Fibroblast of pulmonary artery (primary cell): ENCODE data around the gene QSOX2.

ENCODE experiments used
- DNase-seq: peaks from one replicate; pipeline ENCODE4 v3.0.0-alpha.2; 2010; ENCODE audit warnings: low read depth
- H3K4me3 ChIP-seq: replicated peaks from 2 replicates; pipeline ENCODE4 v1.5.1; 2011; ENCODE audit warnings: low read depth, mild to moderate bottlenecking, control low read depth, low read length, moderate library complexity
- TF ChIP-seq, protein P1 (sequence below): IDR thresholded peaks from 2 replicates; pipeline ENCODE4 v1.5.1; 2011; ENCODE audit warnings: mild to moderate bottlenecking, control low read depth, low read length, inconsistent platforms; ENCODE audit errors: missing control alignments

The QSOX2 gene

DNA sequence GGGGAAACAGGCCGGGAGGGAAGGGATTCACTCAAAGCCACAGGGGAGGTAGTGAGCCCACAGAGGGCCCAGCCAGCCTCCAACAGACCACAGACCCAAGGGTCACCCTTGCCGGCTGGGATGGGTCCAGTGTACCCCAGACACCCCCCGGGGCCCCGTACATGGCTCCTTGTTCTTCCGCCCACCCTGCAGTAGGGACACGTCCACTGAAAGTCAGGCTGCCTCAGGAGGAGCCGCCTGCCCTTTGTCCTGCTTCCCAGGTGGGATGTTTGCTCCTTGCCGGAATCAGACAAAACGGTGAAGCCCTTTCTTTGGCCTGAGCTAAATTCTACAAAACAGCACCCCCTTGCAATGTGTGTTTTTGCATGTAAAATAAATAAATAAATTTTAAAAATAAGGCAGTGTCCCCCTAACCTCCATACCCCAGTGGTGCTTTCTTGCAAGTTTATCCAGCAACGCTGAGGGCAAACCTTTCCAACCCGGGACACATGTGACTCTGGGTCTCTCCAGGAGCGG lies 66.5 kb downstream of the QSOX2 start:
- H3K4me3 ChIP-seq, result no peak overlapping the region
- DNase-seq, result no peak
- TF ChIP-seq, protein P1, sequence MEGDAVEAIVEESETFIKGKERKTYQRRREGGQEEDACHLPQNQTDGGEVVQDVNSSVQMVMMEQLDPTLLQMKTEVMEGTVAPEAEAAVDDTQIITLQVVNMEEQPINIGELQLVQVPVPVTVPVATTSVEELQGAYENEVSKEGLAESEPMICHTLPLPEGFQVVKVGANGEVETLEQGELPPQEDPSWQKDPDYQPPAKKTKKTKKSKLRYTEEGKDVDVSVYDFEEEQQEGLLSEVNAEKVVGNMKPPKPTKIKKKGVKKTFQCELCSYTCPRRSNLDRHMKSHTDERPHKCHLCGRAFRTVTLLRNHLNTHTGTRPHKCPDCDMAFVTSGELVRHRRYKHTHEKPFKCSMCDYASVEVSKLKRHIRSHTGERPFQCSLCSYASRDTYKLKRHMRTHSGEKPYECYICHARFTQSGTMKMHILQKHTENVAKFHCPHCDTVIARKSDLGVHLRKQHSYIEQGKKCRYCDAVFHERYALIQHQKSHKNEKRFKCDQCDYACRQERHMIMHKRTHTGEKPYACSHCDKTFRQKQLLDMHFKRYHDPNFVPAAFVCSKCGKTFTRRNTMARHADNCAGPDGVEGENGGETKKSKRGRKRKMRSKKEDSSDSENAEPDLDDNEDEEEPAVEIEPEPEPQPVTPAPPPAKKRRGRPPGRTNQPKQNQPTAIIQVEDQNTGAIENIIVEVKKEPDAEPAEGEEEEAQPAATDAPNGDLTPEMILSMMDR, result no peak

- DNase-seq, result no peak
- no peak overlapping the region for H3K4me3 ChIP-seq
- TF ChIP-seq, protein P1, result no peak
Observed at GRCh38 chr9:136178773-136179075, 66.9 kb downstream of the QSOX2 start.

DNA sequence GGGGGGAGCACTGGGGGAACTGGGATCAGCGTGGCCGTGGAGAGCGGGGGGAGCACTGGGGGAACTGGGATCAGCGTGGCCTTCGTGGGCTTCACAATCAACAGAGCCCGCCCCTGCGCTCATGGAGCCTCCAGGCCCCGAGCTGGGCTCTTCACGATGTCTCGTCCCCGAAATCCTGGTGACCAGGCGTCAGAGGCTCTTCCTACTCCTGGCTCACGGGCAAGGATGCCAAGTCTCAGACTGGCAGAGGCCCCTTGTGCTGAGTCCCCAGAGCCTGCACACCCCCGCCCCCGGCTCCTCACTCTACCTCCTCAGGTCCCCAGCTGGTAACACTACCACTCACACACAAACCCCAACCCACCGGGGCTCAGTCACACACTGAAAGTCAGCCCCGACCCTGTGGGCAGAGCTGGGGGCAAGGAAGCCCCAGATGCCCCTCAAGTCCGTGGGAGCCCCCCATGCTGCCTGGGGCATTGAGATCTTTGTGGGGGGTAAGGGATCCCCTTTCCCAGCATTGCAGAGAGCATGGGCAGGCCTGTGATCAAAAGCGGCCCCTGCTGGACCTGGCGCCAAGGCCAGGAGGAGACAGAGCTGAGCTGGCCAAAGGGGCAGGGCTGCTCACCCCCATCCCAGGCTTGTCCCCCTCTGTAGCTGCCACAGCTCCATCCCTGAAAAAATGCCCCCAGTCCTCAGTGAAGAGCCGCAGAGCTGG lies 67.4 kb downstream of the QSOX2 start:
- TF ChIP-seq, protein P1, result no peak
- DNase-seq, result no peak
- H3K4me3 ChIP-seq, result no peak overlapping the region

- TF ChIP-seq, protein P1, result no peak
- DNase-seq, result no peak
- H3K4me3 ChIP-seq, result no peak overlapping the region
Observed at GRCh38 chr9:136177224-136177623, 68.4 kb downstream of the QSOX2 start.

DNA sequence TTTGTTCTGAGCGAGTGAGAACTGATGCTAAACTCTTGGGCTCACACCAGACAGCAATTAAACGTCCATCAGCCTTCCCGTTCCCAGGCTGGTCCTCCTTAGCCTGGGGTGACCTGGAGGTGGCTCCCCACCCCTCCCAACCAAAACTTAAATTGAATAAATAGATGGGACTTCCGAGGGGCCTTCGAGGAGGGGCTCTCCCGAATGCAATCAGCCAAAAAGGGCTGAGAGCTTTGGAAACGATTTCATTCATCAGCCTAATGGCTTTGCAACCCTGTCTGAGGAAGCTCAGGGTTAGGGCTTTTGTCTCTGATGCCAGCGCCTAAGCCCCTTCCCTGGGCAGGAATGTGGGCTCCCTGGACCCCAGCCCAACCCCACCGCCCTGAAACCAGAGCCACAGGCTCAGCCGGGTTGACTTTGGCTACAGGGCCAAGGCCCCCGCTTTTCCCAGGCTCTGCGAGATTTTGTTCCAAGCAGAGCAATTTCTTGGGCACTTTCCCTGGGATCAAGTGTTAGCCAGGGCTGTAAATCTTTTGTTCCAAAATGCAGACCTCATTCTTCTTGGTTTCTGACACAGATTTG lies 69.9 kb downstream of the QSOX2 start:
- TF ChIP-seq, protein P1, result no peak
- DNase-seq, result no peak
- H3K4me3 ChIP-seq, result no peak overlapping the region

DNA sequence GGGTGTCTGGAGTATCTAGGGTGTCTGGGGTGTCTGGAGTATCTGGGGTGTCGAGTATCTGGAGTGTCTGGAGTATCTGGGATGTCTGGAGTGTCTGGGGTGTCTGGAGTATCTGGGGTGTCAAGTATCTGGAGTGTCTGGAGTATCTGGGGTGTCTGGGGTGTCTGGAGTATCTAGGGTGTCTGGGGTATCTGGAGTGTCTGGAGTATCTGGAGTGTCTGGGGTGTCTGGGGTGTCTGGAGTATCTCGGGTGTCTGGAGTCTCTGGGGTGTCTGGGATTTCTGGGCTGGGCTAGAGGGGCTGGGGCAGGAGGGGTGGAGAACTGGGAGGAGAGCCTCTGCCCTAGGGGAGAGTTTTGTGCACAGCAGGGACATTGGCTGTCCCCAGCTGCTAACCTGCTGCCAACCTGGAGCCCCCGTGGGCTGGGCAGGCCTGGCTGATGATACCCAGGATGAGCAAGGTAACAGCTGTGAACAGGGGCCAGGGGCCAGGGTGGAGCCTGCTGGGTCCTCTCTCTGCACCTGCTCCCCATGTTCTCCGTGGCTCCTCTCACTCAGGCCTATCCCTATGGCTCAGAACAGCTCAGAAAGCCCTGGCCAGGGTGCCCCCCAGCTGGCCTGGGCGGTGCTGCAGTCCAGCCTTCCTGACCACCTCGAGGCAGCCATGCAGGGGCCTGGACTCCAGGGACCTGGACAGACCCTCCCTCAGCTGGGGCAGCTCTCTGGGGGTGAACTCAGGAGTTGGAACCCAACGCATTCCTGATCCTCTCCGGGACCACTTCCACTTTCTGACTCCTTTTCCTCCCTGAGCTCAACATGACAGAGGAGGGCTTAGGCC lies 70.6 kb downstream of the QSOX2 start:
- TF ChIP-seq, protein P1, result no peak
- no peak for DNase-seq
- no peak overlapping the region for H3K4me3 ChIP-seq
